ENCODE data around the gene PAQR4. TPM values are rescaled to one million over a fixed set of nuclear protein-coding genes. Genes with fewer than 3 reads are reported as not detected.

Gene PAQR4
- total and polyA plus RNA-seq, 2 of the 13 experiments (the other 11 are each of a cell fraction or from before 2014, with no cell fraction given): 15.9 to 24.8 TPM

DNA sequence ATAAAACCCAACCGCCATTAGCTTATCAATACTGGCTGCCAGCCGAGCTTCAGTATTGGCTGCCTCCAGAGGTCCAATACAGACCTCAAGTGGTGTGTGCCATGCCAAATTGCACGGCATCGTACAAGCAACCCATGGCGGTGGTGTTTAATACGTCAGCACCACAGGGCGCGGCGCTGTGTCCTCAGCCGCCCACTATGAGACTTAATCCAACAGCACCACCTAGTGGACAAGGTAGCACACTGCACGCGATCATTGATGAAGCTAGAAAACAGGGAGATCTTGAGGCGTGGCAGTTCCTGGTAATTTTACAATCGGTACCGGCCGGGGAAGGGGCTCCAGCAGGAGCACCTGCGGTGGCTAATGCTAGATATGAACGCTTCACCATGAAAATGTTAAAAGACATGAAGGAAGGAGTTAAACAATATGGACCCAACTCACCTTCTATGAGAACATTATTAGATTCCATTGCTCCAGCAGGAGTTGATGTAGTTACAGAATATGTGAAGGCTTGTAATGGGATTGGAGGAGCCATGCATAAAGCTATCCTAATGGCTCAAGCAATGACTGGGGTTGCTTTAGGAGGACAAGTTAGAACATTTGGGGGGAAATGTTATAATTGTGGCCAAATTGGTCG is 42.0 kb upstream of the PAQR4 start (continued):
- TF ChIP-seq, protein P1, sequence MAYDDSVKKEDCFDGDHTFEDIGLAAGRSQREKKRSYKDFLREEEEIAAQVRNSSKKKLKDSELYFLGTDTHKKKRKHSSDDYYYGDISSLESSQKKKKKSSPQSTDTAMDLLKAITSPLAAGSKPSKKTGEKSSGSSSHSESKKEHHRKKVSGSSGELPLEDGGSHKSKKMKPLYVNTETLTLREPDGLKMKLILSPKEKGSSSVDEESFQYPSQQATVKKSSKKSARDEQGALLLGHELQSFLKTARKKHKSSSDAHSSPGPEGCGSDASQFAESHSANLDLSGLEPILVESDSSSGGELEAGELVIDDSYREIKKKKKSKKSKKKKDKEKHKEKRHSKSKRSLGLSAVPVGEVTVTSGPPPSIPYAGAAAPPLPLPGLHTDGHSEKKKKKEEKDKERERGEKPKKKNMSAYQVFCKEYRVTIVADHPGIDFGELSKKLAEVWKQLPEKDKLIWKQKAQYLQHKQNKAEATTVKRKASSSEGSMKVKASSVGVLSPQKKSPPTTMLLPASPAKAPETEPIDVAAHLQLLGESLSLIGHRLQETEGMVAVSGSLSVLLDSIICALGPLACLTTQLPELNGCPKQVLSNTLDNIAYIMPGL (CRISPR knock-in tag; IDR thresholded peaks at IDR 0.05; ENCODE audit: borderline replicate concordance in 1 of 2, low read depth in 1 of 2): 0 out of 4 replicates have a peak, but pooled peaks of 1 of the 2 experiments have one; percentile 52
- TF ChIP-seq, protein P2, sequence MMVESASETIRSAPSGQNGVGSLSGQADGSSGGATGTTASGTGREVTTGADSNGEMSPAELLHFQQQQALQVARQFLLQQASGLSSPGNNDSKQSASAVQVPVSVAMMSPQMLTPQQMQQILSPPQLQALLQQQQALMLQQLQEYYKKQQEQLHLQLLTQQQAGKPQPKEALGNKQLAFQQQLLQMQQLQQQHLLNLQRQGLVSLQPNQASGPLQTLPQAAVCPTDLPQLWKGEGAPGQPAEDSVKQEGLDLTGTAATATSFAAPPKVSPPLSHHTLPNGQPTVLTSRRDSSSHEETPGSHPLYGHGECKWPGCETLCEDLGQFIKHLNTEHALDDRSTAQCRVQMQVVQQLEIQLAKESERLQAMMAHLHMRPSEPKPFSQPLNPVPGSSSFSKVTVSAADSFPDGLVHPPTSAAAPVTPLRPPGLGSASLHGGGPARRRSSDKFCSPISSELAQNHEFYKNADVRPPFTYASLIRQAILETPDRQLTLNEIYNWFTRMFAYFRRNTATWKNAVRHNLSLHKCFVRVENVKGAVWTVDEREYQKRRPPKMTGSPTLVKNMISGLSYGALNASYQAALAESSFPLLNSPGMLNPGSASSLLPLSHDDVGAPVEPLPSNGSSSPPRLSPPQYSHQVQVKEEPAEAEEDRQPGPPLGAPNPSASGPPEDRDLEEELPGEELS (CRISPR knock-in tag; IDR thresholded peaks at IDR 0.05): peak; percentile 24; the same call in 1 of the 2 replicates
- peak; percentile 65; the same call in 1 of the 2 replicates for TF ChIP-seq CREB1 (IDR thresholded peaks at IDR 0.05)
- TF ChIP-seq CREB1 (CRISPR knock-in tag; IDR thresholded peaks at IDR 0.05): peak; percentile 66
- TF ChIP-seq, protein P3, sequence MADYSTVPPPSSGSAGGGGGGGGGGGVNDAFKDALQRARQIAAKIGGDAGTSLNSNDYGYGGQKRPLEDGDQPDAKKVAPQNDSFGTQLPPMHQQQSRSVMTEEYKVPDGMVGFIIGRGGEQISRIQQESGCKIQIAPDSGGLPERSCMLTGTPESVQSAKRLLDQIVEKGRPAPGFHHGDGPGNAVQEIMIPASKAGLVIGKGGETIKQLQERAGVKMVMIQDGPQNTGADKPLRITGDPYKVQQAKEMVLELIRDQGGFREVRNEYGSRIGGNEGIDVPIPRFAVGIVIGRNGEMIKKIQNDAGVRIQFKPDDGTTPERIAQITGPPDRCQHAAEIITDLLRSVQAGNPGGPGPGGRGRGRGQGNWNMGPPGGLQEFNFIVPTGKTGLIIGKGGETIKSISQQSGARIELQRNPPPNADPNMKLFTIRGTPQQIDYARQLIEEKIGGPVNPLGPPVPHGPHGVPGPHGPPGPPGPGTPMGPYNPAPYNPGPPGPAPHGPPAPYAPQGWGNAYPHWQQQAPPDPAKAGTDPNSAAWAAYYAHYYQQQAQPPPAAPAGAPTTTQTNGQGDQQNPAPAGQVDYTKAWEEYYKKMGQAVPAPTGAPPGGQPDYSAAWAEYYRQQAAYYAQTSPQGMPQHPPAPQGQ (CRISPR knock-in tag; IDR thresholded peaks at IDR 0.05; ENCODE audit: borderline replicate concordance): 0 out of 2 replicates have a peak, but pooled peaks have one; percentile 39
- no peak for TF ChIP-seq GABPA (IDR thresholded peaks at IDR 0.05; ENCODE audit: low read depth, low read length)
- no peak for TF ChIP-seq GABPA (CRISPR knock-in tag; IDR thresholded peaks at IDR 0.05; ENCODE audit: low read depth)
- no peak for TF ChIP-seq RARG (CRISPR knock-in tag; IDR thresholded peaks at IDR 0.05; ENCODE audit: low read depth)
- TF ChIP-seq PATZ1 (CRISPR knock-in tag; IDR thresholded peaks at IDR 0.05): 0 out of 2 replicates have a peak, but pooled peaks have one; percentile 15
- TF ChIP-seq NFAT5 (CRISPR knock-in tag; IDR thresholded peaks at IDR 0.05): no peak
- 0 out of 2 replicates have a peak, but pooled peaks have one; percentile 40 for TF ChIP-seq MIXL1 (CRISPR knock-in tag; IDR thresholded peaks at IDR 0.05)
- TF ChIP-seq HIC2 (CRISPR knock-in tag; IDR thresholded peaks at IDR 0.05; ENCODE audit: low read depth): no peak
- 0 out of 2 replicates have a peak, but pooled peaks have one; percentile 7 for TF ChIP-seq FOSL2 (CRISPR knock-in tag; IDR thresholded peaks at IDR 0.05)
